HG03469 (cell line): ENCODE data around the gene SSX2IP.
A peak's percentile ranks its signal among the peaks of the same experiment; 100 is the strongest.
"Not testable (repeated sequence)": the region's sequence is repeated elsewhere in the genome, so short reads cannot be mapped to it uniquely, and the experiment has no call there.

Experiments
- ATAC-seq: cut with Tn5 transposase; IDR thresholded peaks from one replicate; pipeline ENCODE4 v1.9.1; 2021; ENCODE audit warnings: mild to moderate bottlenecking, moderate library complexity, moderate number of reproducible peaks; ENCODE audit not compliant: unreplicated experiment

SSX2IP gene, protein sequence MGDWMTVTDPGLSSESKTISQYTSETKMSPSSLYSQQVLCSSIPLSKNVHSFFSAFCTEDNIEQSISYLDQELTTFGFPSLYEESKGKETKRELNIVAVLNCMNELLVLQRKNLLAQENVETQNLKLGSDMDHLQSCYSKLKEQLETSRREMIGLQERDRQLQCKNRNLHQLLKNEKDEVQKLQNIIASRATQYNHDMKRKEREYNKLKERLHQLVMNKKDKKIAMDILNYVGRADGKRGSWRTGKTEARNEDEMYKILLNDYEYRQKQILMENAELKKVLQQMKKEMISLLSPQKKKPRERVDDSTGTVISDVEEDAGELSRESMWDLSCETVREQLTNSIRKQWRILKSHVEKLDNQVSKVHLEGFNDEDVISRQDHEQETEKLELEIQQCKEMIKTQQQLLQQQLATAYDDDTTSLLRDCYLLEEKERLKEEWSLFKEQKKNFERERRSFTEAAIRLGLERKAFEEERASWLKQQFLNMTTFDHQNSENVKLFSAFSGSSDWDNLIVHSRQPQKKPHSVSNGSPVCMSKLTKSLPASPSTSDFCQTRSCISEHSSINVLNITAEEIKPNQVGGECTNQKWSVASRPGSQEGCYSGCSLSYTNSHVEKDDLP

GRCh38 chr1:84690397-84691121 is at the start of gene SSX2IP:
SSX2IP (minus strand) TSS chr1:84690461; CDS start chr1:84671219, 19,242 bp downstream.
- peak; percentile 87 for ATAC-seq

DNA sequence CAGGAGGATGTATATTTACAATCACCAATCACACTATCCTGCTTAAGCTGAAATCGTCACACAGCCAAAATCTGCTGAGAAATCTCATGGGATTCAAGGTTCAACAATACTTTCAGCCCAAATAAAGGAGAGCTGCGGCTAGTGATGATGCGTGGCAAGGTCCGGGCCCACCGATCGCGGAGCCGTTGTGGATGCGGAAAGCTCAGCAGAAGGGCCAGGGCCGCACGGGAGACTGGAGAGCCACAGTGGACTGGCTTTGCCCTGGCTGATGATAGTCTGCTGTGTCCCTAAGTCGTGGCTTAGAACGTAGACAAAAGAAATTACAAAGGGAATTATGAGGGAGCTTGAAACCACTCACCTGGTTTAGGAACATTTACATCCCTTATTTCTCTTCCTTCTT is 48.0 kb upstream of the SSX2IP start:
- ATAC-seq = no peak

- ATAC-seq = no peak
Observed at GRCh38 chr1:84737590-84737989, 47.3 kb upstream of the SSX2IP start.

DNA sequence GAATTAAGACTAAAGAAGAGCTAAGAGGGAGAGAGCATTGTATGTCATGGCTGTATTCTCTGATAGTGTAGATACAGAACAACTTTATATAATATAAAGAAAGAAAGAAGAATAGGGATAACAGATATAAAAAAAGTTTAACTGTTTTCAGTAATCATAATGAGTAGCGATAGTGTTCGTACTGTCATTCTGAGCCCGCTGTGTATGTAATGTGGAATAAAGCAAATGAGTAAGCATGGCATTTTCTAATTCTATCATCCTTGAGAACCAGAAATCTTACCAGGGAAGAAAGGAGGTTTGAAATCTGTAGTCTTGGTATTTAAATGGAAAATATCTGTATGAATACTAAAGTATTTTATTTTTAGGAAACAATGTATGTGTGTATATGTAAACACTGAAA is 46.7 kb upstream of the SSX2IP start:
- no peak for ATAC-seq

- no peak for ATAC-seq
Observed at GRCh38 chr1:84736445-84736844, 46.2 kb upstream of the SSX2IP start.

DNA sequence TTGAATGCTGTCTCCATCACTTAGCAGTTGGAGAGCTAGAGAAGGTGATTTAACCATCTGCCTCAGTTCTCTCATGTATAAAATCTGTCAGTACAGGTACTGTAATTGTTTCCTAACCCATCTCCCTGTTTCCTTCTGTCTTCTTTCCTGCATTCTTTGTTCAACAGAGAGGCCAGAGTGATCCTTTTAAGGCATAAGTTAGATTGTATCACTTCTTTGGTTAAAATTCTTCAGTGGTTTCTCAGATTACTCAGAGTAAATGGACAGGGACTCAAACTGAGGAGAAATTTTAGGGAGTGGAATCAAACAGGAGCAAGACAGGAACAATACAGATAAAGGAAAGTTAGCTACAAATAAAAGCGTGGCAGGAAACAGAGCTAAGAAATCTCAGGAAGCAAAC is 45.2 kb upstream of the SSX2IP start:
- ATAC-seq = no peak

GRCh38 chr1:84732520-84732919 is 42.3 kb upstream of the SSX2IP start:
- no peak for ATAC-seq

GRCh38 chr1:84731519-84731918 is 41.3 kb upstream of the SSX2IP start:
- no peak for ATAC-seq

DNA sequence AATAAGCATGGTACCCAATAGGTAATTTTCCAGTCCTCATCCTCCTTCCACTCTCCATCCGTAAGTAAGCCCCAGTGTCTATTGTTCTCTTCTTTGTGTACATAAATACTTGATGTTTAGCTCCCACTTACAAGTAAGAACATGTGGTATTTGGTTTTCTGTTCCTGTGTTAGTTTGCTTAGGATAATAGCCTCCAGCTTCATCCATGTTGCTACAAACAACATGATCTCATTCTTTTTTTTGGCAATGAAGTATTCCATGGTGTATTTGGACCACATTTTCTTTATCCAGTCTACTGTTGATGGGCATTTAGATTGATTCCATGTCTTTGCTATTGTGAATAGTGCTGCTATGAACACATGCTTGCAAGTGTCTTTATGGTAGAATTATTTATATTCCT is 37.5 kb upstream of the SSX2IP start:
- not testable (repeated sequence) for ATAC-seq

DNA sequence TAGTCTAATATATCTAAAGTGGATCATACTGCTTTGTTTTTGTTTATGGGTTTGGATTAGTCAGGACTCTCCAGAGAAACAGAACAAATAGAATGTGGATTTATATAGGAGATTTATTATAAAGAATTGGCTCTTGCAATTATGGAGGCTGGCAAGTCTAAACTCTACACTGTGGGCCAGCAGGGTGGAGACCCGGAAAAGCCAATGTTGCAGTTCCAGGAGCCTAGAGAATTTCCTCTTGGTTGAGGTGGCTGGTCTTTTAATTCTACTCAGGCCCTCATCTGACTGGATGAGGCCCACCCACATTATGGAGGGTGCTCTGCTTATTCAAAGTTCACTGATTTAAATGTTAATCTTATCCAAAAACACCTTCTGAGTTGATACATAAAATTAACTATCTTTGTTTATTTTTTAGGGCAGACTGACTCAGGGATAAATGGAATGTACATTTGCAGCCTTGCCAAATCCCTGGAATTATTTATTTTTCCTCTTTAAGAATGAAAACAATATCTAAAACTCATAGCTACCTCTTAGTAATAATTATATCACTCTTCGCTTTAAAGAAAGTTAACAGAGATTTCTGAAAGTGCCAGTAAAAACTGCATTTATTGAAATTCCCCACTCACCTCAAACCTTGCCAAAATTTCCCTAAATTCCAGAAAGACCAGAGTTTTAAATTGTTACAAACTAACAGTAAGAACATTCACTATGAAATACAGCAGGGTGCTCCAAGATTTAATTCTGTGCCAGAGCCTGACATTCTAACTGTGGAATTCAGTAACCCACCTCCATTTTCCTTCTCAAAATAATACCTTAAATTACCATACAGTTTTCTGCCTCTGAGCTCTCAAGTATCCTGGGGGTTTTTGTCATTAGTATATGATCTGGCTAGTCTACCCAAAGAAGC is 36.6 kb upstream of the SSX2IP start:
- ATAC-seq = no peak

GRCh38 chr1:84724128-84724860 is 34.0 kb upstream of the SSX2IP start:
- ATAC-seq = no peak

GRCh38 chr1:84722794-84723193 is 32.5 kb upstream of the SSX2IP start:
- no peak for ATAC-seq

- not testable (repeated sequence) for ATAC-seq
Observed at GRCh38 chr1:84721872-84722271, 31.6 kb upstream of the SSX2IP start.

DNA sequence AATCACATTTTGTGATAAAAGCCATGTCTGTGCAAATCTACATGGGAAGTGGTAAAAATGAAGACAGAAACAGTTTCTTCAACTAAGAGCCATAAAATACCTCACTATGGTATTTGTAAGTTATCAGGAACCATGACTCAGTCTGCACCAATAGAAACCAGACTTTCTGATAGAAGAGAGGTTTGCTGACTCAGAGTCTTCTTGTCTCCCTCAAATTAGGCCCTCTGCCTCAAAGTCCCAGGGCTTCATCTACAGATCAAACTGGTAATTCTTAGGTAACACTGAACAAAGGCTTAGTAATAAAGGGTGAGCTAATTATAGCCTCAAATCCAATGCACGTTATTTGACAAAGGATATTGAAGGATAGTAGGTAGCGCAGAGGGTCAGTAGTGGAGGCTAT is 30.9 kb upstream of the SSX2IP start:
- no peak for ATAC-seq

DNA sequence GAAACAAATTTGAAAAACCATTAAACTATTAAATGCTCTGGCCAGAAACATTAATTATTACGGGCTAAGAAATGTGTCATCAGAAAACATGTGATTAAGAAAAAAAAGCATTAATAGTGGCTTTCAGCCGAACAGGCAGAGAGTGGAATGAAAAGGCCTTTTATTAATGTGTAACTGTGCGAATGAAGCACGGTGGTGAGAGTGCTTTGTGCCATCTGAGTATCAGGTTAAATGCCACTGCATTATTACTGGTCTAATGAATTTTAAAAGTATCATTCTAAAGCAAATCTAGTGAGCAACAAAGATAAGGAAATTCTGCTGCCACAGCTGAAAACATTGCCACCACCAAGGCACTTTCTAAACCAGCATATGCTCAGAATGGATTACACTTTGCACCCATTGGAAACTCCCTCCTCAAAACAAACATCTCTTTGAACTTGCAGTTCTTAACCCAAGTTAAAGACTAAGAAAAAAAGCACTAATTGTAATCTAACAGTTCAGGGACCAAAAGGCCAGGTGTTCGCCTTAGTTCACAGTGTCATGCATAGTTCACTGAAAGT is 30.0 kb upstream of the SSX2IP start:
- no peak for ATAC-seq

DNA sequence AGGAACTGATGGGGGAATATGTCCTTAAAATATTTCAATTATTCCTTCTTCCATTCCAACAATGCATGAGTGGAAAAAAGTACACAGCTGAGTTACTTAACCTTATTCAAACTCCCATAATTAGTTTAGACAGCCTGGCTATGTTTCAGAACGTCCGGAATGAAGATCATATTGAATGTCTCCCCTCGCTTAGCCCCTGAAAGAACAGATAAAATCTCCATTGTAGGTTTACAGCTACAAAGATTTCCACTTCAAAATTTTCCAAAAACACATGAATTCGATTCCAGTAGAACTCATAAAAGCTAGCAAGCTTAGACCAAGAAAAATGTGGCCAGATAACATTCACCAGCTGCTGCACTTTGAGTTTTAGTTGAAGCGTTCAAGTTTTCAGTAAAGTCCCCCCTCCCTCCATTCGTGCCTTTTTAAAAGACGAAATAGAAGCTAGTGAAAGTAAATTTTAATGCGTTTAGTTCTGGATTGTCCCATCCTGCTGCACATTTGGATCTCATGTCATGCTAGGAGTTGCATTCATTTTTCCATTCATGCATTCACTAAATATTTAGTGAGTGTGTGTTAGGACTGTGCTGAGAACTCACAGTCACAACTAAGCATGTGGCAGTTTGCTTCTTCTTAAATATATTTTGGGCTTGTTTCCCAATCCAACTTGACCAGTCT is 29.4 kb upstream of the SSX2IP start:
- no peak for ATAC-seq

GRCh38 chr1:84715342-84716019 is 25.2 kb upstream of the SSX2IP start:
- ATAC-seq = no peak

- ATAC-seq = no peak
Observed at GRCh38 chr1:84712276-84712874, 22.1 kb upstream of the SSX2IP start.
